A673 (cell line): ENCODE results near the gene SURF1.

Experiments used
- EZH2 ChIP-seq: fragments of 200-600 bp; sonication (generic); IDR thresholded peaks from 2 replicates; pipeline ENCODE4 v1.6.1; 2017; ENCODE audit warnings: borderline replicate concordance, low read depth, mild to moderate bottlenecking, mixed read lengths, antibody characterized with exemption, low read length; ENCODE audit not compliant: poor library complexity, severe bottlenecking
- TF ChIP-seq, protein P1 (sequence below): fragments of 300-800, 200-600 bp; sonication (generic); conservative IDR thresholded peaks from 2 replicates; pipeline ENCODE4 v1.5.1; 2017; ENCODE audit warnings: low read depth, mild to moderate bottlenecking, antibody characterized with exemption, low read length, moderate library complexity, mixed read lengths

GRCh38 chr9:133361507-133362092 lies 5.3 kb upstream of the SURF1 start:
- TF ChIP-seq, protein P1, sequence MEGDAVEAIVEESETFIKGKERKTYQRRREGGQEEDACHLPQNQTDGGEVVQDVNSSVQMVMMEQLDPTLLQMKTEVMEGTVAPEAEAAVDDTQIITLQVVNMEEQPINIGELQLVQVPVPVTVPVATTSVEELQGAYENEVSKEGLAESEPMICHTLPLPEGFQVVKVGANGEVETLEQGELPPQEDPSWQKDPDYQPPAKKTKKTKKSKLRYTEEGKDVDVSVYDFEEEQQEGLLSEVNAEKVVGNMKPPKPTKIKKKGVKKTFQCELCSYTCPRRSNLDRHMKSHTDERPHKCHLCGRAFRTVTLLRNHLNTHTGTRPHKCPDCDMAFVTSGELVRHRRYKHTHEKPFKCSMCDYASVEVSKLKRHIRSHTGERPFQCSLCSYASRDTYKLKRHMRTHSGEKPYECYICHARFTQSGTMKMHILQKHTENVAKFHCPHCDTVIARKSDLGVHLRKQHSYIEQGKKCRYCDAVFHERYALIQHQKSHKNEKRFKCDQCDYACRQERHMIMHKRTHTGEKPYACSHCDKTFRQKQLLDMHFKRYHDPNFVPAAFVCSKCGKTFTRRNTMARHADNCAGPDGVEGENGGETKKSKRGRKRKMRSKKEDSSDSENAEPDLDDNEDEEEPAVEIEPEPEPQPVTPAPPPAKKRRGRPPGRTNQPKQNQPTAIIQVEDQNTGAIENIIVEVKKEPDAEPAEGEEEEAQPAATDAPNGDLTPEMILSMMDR = no peak
- no peak for TF ChIP-seq EZH2
